Activated T-helper 1 cell treated with Interleukin-2 at 50 U/mL for 16 hours (primary cell): ENCODE results near the gene BIRC2.

Experiments used
- DNase-seq: peaks from one replicate; pipeline ENCODE4 v3.0.0-alpha.2; 2020; ENCODE audit warnings: low read depth

BIRC2 gene

GRCh38 chr11:102402548-102402947 lies 55.5 kb downstream of the BIRC2 start:
- no peak for DNase-seq

GRCh38 chr11:102405501-102405900 lies 58.5 kb downstream of the BIRC2 start:
- DNase-seq: no peak

GRCh38 chr11:102406099-102406498 lies 59.1 kb downstream of the BIRC2 start:
- DNase-seq: no peak

GRCh38 chr11:102407901-102408300 lies 60.9 kb downstream of the BIRC2 start:
- DNase-seq: no peak

- DNase-seq: no peak
Measured at GRCh38 chr11:102408339-102408738, 61.3 kb downstream of the BIRC2 start.

GRCh38 chr11:102410382-102410784 lies 63.4 kb downstream of the BIRC2 start:
- no peak for DNase-seq

GRCh38 chr11:102411142-102411541 lies 64.1 kb downstream of the BIRC2 start:
- no peak for DNase-seq

- DNase-seq: no peak
Measured at GRCh38 chr11:102413497-102413896, 66.5 kb downstream of the BIRC2 start.

- no peak for DNase-seq
Measured at GRCh38 chr11:102414559-102414958, 67.5 kb downstream of the BIRC2 start.

GRCh38 chr11:102415304-102415916 lies 68.4 kb downstream of the BIRC2 start:
- no peak for DNase-seq

- no peak for DNase-seq
Measured at GRCh38 chr11:102416976-102417375, 70.0 kb downstream of the BIRC2 start.

- no peak for DNase-seq
Measured at GRCh38 chr11:102419181-102419580, 72.2 kb downstream of the BIRC2 start.

GRCh38 chr11:102420547-102420946 lies 73.5 kb downstream of the BIRC2 start:
- DNase-seq: no peak

GRCh38 chr11:102421261-102421660 lies 74.2 kb downstream of the BIRC2 start:
- DNase-seq: no peak

- DNase-seq: no peak
Measured at GRCh38 chr11:102422817-102423712, 76.1 kb downstream of the BIRC2 start.

- no peak for DNase-seq
Measured at GRCh38 chr11:102423936-102424335, 76.9 kb downstream of the BIRC2 start.

GRCh38 chr11:102426000-102426399 lies 79.0 kb downstream of the BIRC2 start:
- no peak for DNase-seq

- no peak for DNase-seq
Measured at GRCh38 chr11:102426570-102426969, 79.6 kb downstream of the BIRC2 start.

GRCh38 chr11:102427068-102427467 lies 80.1 kb downstream of the BIRC2 start:
- no peak for DNase-seq
